Stimulated activated CD8-positive, alpha-beta memory T cell treated with anti-CD3 and anti-CD28 coated beads, Interleukin-4, amount 100 ng/mL, for 1 hour (primary cell): ENCODE measurements around the gene ST6GALNAC6.
"Not testable (repeated sequence)": the region's sequence is repeated elsewhere in the genome, so short reads cannot be mapped to it uniquely, and the experiment has no call there.

Source experiments
- DNase-seq, 2 donors: peaks; one replicate each; pipeline ENCODE4 v3.0.0-alpha.2; 2020; ENCODE audit warnings: low read depth in 2 of 2, low spot score in 1 of 2

Gene ST6GALNAC6

GRCh38 chr9:127857278-127857677 is 42.1 kb downstream of the ST6GALNAC6 start:
- no peak for DNase-seq

- DNase-seq, result no peak
These were observed 42.7 kb downstream of the ST6GALNAC6 start for GRCh38 chr9:127856729-127857116.

- no peak for DNase-seq
These were observed 43.2 kb downstream of the ST6GALNAC6 start for GRCh38 chr9:127856094-127856728.

GRCh38 chr9:127855522-127855921 is 43.9 kb downstream of the ST6GALNAC6 start:
- DNase-seq, result no peak

GRCh38 chr9:127854960-127855359 is 44.4 kb downstream of the ST6GALNAC6 start:
- no peak for DNase-seq

- DNase-seq, result no peak
These were observed 45.1 kb downstream of the ST6GALNAC6 start, which contains the start of gene ENG for GRCh38 chr9:127854184-127854806. TSS of gene ENG (minus strand) at chr9:127854658. CDS start at chr9:127854355, 303 bp downstream.

- DNase-seq, result no peak
These were observed 45.9 kb downstream of the ST6GALNAC6 start for GRCh38 chr9:127853312-127854183.

GRCh38 chr9:127852829-127853228 is 46.6 kb downstream of the ST6GALNAC6 start:
- DNase-seq, result no peak

GRCh38 chr9:127850286-127850830 is 49.0 kb downstream of the ST6GALNAC6 start:
- no peak for DNase-seq

- no peak for DNase-seq
These were observed 50.5 kb downstream of the ST6GALNAC6 start for GRCh38 chr9:127848756-127849504.

GRCh38 chr9:127847833-127848755 is 51.3 kb downstream of the ST6GALNAC6 start:
- DNase-seq, result no peak

GRCh38 chr9:127847178-127847510 is 52.3 kb downstream of the ST6GALNAC6 start:
- no peak for DNase-seq

- DNase-seq, result no peak
These were observed 52.8 kb downstream of the ST6GALNAC6 start for GRCh38 chr9:127846443-127847177.

GRCh38 chr9:127845619-127846018 is 53.8 kb downstream of the ST6GALNAC6 start:
- not testable (repeated sequence) for DNase-seq

- DNase-seq, result no peak
These were observed 54.5 kb downstream of the ST6GALNAC6 start for GRCh38 chr9:127844821-127845359.

- DNase-seq, result no peak
These were observed 58.1 kb downstream of the ST6GALNAC6 start for GRCh38 chr9:127841087-127841835.

GRCh38 chr9:127838375-127839078 is 60.9 kb downstream of the ST6GALNAC6 start:
- DNase-seq, result no peak

- DNase-seq, result no peak
These were observed 62.1 kb downstream of the ST6GALNAC6 start for GRCh38 chr9:127837346-127837745.
